ENCODE results near the gene TMEM164. TPM values are rescaled to one million over a fixed set of nuclear protein-coding genes. Genes with fewer than 3 reads are reported as not detected.

Gene TMEM164
- total RNA-seq, 1 donor from 2014 or later: 14.2 TPM

- no peak for DNase-seq (ENCODE audit: low read depth)
- no peak for TF ChIP-seq CTCF (IDR thresholded peaks at IDR 0.05; ENCODE audit: insufficient read depth, low read length, poor library complexity, severe bottlenecking)
- Histone ChIP-seq H3K27me3 (ENCODE audit: control insufficient read depth, insufficient read depth, low read length) (no peaks in the 10 kb centered on the region), H3K36me3 (ENCODE audit: control insufficient read depth, insufficient read depth, low read length) (no peaks in the 10 kb centered on the region), H3K4me3 (ENCODE audit: low read depth, low read length) (no peak overlapping the region)
Observed at GRCh38 chrX:110015032-110015431, 12.1 kb downstream of the TMEM164 start.

- no peak overlapping the region for H3K4me3 ChIP-seq (ENCODE audit: low read depth, low read length)
- H3K36me3 ChIP-seq (ENCODE audit: control insufficient read depth, insufficient read depth, low read length): no peaks in the 10 kb centered on the region
- H3K27me3 ChIP-seq (ENCODE audit: control insufficient read depth, insufficient read depth, low read length): no peaks in the 10 kb centered on the region
- DNase-seq (ENCODE audit: low read depth): no peak
- TF ChIP-seq CTCF (IDR thresholded peaks at IDR 0.05; ENCODE audit: insufficient read depth, low read length, poor library complexity, severe bottlenecking): no peak
Observed at GRCh38 chrX:110015915-110016314, 13.0 kb downstream of the TMEM164 start.

GRCh38 chrX:110020536-110020935 lies 17.6 kb downstream of the TMEM164 start:
- Histone ChIP-seq H3K4me3 (ENCODE audit: low read depth, low read length) (no peak overlapping the region), H3K36me3 (ENCODE audit: control insufficient read depth, insufficient read depth, low read length) (no peaks in the 10 kb centered on the region), H3K27me3 (ENCODE audit: control insufficient read depth, insufficient read depth, low read length) (no peaks in the 10 kb centered on the region)
- no peak for DNase-seq (ENCODE audit: low read depth)
- no peak for TF ChIP-seq CTCF (IDR thresholded peaks at IDR 0.05; ENCODE audit: insufficient read depth, low read length, poor library complexity, severe bottlenecking)

- H3K36me3 ChIP-seq (ENCODE audit: control insufficient read depth, insufficient read depth, low read length): no peaks in the 10 kb centered on the region
- no peak overlapping the region for H3K4me3 ChIP-seq (ENCODE audit: low read depth, low read length)
- TF ChIP-seq CTCF (IDR thresholded peaks at IDR 0.05; ENCODE audit: insufficient read depth, low read length, poor library complexity, severe bottlenecking): no peak
- no peaks in the 10 kb centered on the region for H3K27me3 ChIP-seq (ENCODE audit: control insufficient read depth, insufficient read depth, low read length)
- DNase-seq (ENCODE audit: low read depth): no peak
Observed at GRCh38 chrX:110021258-110022022, 18.5 kb downstream of the TMEM164 start.

GRCh38 chrX:110022599-110023448 lies 19.9 kb downstream of the TMEM164 start:
- H3K4me3 ChIP-seq (ENCODE audit: low read depth, low read length): no peak overlapping the region
- H3K36me3 ChIP-seq (ENCODE audit: control insufficient read depth, insufficient read depth, low read length): no peaks in the 10 kb centered on the region
- no peak for DNase-seq (ENCODE audit: low read depth)
- no peak for TF ChIP-seq CTCF (IDR thresholded peaks at IDR 0.05; ENCODE audit: insufficient read depth, low read length, poor library complexity, severe bottlenecking)
- no peaks in the 10 kb centered on the region for H3K27me3 ChIP-seq (ENCODE audit: control insufficient read depth, insufficient read depth, low read length)
